ENCODE measurements around the gene PPP1R37. TPM values are rescaled to one million over a fixed set of nuclear protein-coding genes. Genes with fewer than 3 reads are reported as not detected.

Gene PPP1R37
- total RNA-seq, 1 experiment from 2014 or later, result 33.6 TPM

DNA sequence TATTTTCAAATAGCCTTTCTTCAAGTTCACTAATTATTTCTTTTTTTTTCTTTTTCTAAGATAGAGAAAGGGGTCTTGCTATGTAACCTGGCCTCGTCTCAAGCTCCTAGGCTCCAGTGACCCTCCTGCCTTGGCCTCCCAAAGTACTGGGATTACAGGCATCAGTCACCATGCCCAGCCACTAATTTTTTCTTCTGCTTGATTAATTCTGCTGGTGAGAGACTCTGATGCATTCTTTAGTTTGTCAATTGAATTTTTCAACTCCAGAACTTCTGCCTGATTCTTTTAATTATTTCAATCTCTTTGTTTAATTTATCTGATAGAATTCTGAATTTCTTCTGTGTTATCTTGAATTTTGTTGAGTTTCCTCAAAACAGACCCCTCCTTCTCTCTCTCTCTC lies 97.0 kb downstream of the PPP1R37 start:
- Histone ChIP-seq H3K18ac (ENCODE audit: insufficient read length, low read depth, low read length) (no peak overlapping the region), H2AFZ (ENCODE audit: low read length) (no peak overlapping the region), H2BK5ac (ENCODE audit: insufficient read length, low read length) (no peak overlapping the region), H3K9me3 (ENCODE audit: control insufficient read depth, low read depth, low read length) (no peaks in the 10 kb centered on the region), H2BK20ac (ENCODE audit: low read depth, low read length, poor library complexity, severe bottlenecking) (no peak overlapping the region), H3K23me2 (ENCODE audit: insufficient read length, low read depth, low read length, poor library complexity, severe bottlenecking) (no peaks in the 10 kb centered on the region), H3K56ac (ENCODE audit: insufficient read length, low read depth, low read length) (no peak overlapping the region), H4K20me1 (ENCODE audit: control insufficient read depth, insufficient read depth, insufficient read length) (no peaks in the 10 kb centered on the region), H4K8ac (replicated peaks; ENCODE audit: insufficient read length, low read depth, low read length) (no peak overlapping the region), H3K4me2 (ENCODE audit: insufficient read depth, insufficient read length, low read length) (no peak overlapping the region), H3K23ac (ENCODE audit: insufficient read length, low read depth, low read length) (no peak overlapping the region), H3K27me3 (ENCODE audit: insufficient read depth, low read length) (no peaks in the 10 kb centered on the region), H2BK120ac (ENCODE audit: low read depth, low read length, poor library complexity, severe bottlenecking) (no peak overlapping the region), H4K5ac (ENCODE audit: insufficient read length, low read depth, low read length) (no peak overlapping the region), H2BK12ac (ENCODE audit: insufficient read length, low read depth, low read length) (no peak overlapping the region), H3K79me2 (ENCODE audit: insufficient read depth, low read length) (no peaks in the 10 kb centered on the region), H3K79me1 (ENCODE audit: insufficient read depth, low read depth, low read length, poor library complexity, severe bottlenecking) (no peaks in the 10 kb centered on the region), H3K14ac (ENCODE audit: insufficient read depth, low read length) (no peak overlapping the region), H3K4ac (ENCODE audit: low read depth, low read length) (no peak overlapping the region), H3K4me1 (ENCODE audit: insufficient read depth, low read length) (no peaks in the 10 kb centered on the region), H2AK5ac (ENCODE audit: insufficient read length, low read length) (no peak overlapping the region), H3K27ac (ENCODE audit: insufficient read length, low read depth, low read length) (no peak overlapping the region), H2BK15ac (ENCODE audit: low read depth, low read length) (no peak overlapping the region), H3K9ac (ENCODE audit: extremely low read depth, insufficient read length, low read length) (no peak overlapping the region), H3T11ph (ENCODE audit: low read length) (no peak overlapping the region), H4K91ac (ENCODE audit: insufficient read length, low read depth, low read length) (no peak overlapping the region)
- WGBS (ENCODE audit: extremely low coverage, insufficient read length, low lambda C conversion rate), result no CpG with 5 or more reads among the region's 1 CpG
- TF ChIP-seq, protein P1, sequence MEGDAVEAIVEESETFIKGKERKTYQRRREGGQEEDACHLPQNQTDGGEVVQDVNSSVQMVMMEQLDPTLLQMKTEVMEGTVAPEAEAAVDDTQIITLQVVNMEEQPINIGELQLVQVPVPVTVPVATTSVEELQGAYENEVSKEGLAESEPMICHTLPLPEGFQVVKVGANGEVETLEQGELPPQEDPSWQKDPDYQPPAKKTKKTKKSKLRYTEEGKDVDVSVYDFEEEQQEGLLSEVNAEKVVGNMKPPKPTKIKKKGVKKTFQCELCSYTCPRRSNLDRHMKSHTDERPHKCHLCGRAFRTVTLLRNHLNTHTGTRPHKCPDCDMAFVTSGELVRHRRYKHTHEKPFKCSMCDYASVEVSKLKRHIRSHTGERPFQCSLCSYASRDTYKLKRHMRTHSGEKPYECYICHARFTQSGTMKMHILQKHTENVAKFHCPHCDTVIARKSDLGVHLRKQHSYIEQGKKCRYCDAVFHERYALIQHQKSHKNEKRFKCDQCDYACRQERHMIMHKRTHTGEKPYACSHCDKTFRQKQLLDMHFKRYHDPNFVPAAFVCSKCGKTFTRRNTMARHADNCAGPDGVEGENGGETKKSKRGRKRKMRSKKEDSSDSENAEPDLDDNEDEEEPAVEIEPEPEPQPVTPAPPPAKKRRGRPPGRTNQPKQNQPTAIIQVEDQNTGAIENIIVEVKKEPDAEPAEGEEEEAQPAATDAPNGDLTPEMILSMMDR (conservative IDR thresholded peaks at IDR 0.05), result no peak
- no peaks in the 10 kb centered on the region for H3K36me3 Mint-ChIP-seq (ENCODE audit: insufficient read depth in 1 of 3, low read depth in 3 of 3)
- no peak for DNase-seq
- H3K4me3 Mint-ChIP-seq, result no peak overlapping the region
- H3K4me1 Mint-ChIP-seq, result peaks cover 2 to 7% of the 10 kb centered on the region in 2 experiments; a peak in 1 of 4 replicates
- no peak overlapping the region for H3K27ac Mint-ChIP-seq
- H3K27me3 Mint-ChIP-seq (ENCODE audit: low read depth), result peaks cover 22% of the 10 kb centered on the region
- H3K9me3 Mint-ChIP-seq, result no peaks in the 10 kb centered on the region

All from H9 (cell line).